ENCODE results near the gene EGLN3. TPM values are rescaled to one million over a fixed set of nuclear protein-coding genes. Genes with fewer than 3 reads are reported as not detected.

EGLN3 gene
- total RNA-seq, 1 experiment from 2014 or later, result 3.2 TPM

DNA sequence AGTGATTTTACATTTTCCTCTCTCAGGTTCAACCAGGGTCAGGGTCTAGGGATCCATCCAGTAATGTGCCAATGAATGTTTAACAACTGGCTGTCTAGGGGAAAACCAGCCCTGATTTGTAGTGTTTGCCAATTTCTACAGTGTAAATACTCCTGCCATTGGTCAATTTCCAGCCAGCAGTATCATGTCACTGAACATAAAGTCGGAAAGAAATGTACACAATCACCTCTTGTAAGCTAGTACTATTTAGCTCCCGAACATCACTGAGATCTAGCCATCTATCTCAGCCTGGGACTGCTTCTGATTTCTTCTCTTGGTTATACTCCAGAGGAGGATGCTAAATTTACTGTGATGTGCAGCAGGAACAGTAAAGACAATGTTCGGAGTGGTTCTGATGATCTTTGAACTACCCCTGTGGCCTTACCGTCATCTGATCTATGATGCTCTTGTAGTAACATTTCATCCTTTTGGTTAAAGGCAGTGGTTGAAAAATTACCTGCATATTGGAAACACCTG is 36.7 kb upstream of the EGLN3 start:
- no peaks in the 10 kb centered on the region for H3K36me3 ChIP-seq (ENCODE audit: low read depth, low read length)
- ATAC-seq (no peak), DNase-seq (no peak)
- CTCF ChIA-PET, result no interaction called here
- H3F3A ChIP-seq (ENCODE audit: low read length, unreplicated experiment), result no peaks in the 10 kb centered on the region
- H3K9me3 ChIP-seq (ENCODE audit: low read length), result no peaks in the 10 kb centered on the region
- H3K4me2 ChIP-seq (ENCODE audit: low read length), result no peak overlapping the region
- H4K20me1 ChIP-seq (ENCODE audit: low read length), result no peaks in the 10 kb centered on the region
- no peaks in the 10 kb centered on the region for H3K79me2 ChIP-seq (ENCODE audit: low read length)
- no peaks in the 10 kb centered on the region for H3K9me2 ChIP-seq (replicated peaks; ENCODE audit: low read length)
- POLR2A ChIA-PET (ENCODE audit: unreplicated experiment), result no interaction called here
- intact Hi-C loops (cut with micrococcal nuclease), result no loop called here
- no peak for TF ChIP-seq EZH2 (IDR thresholded peaks at IDR 0.05; ENCODE audit: low read length, unreplicated experiment)
- TF ChIP-seq, protein P1, sequence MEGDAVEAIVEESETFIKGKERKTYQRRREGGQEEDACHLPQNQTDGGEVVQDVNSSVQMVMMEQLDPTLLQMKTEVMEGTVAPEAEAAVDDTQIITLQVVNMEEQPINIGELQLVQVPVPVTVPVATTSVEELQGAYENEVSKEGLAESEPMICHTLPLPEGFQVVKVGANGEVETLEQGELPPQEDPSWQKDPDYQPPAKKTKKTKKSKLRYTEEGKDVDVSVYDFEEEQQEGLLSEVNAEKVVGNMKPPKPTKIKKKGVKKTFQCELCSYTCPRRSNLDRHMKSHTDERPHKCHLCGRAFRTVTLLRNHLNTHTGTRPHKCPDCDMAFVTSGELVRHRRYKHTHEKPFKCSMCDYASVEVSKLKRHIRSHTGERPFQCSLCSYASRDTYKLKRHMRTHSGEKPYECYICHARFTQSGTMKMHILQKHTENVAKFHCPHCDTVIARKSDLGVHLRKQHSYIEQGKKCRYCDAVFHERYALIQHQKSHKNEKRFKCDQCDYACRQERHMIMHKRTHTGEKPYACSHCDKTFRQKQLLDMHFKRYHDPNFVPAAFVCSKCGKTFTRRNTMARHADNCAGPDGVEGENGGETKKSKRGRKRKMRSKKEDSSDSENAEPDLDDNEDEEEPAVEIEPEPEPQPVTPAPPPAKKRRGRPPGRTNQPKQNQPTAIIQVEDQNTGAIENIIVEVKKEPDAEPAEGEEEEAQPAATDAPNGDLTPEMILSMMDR (conservative IDR thresholded peaks at IDR 0.05; ENCODE audit: low read depth, low read length), result no peak
- H3K9ac ChIP-seq (ENCODE audit: low read length), result no peak overlapping the region
- no peak overlapping the region for H2AFZ ChIP-seq (ENCODE audit: low read length)
- H3K27ac ChIP-seq (ENCODE audit: low read length), result no peak overlapping the region
- H3K27me3 ChIP-seq (ENCODE audit: low read length), result no peaks in the 10 kb centered on the region
- BruUV-seq (replicated peaks), result no TSS peak
- 0 out of 2 replicates have a peak, but pooled peaks cover 5% of the 10 kb centered on the region for H3K4me1 ChIP-seq (ENCODE audit: insufficient read depth, low read length)
- H3K4me3 ChIP-seq (ENCODE audit: low read length), result no peak overlapping the region

DNA sequence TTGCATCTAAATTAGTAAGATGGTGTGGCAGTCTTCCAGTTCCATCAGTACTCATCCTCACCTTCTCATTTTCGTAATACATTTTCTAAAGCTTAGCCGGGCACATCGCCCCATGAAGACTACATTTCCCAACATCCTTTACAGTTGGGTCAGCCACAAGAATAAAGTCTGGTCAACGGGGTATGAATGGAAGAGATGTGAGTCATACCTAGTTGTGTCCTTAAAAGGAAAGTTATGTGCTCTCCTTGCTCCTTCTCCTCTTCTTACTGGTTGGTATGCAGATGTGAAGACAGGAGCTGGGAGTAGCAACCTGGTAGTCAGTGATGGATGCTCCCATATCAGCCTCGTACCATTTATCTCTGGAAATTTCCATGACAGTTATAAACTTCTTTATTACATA is 35.9 kb upstream of the EGLN3 start:
- Histone ChIP-seq H3K9me3 (ENCODE audit: low read length) (no peaks in the 10 kb centered on the region), H3K4me1 (ENCODE audit: insufficient read depth, low read length) (0 out of 2 replicates have a peak, but pooled peaks cover 5% of the 10 kb centered on the region), H3K4me3 (ENCODE audit: low read length) (no peak overlapping the region), H3F3A (ENCODE audit: low read length, unreplicated experiment) (no peaks in the 10 kb centered on the region), H3K9me2 (replicated peaks; ENCODE audit: low read length) (no peaks in the 10 kb centered on the region), H3K9ac (ENCODE audit: low read length) (no peak overlapping the region), H3K36me3 (ENCODE audit: low read depth, low read length) (no peaks in the 10 kb centered on the region), H3K27ac (ENCODE audit: low read length) (no peak overlapping the region), H3K27me3 (ENCODE audit: low read length) (no peaks in the 10 kb centered on the region), H4K20me1 (ENCODE audit: low read length) (no peaks in the 10 kb centered on the region), H3K79me2 (ENCODE audit: low read length) (no peaks in the 10 kb centered on the region), H3K4me2 (ENCODE audit: low read length) (no peak overlapping the region), H2AFZ (ENCODE audit: low read length) (no peak overlapping the region)
- intact Hi-C loops (cut with micrococcal nuclease), result no loop called here
- peak; percentile 75 for DNase-seq
- no peak for TF ChIP-seq EZH2phosphoT487 (IDR thresholded peaks at IDR 0.05; ENCODE audit: borderline replicate concordance, low read length)
- TF ChIP-seq EZH2 (IDR thresholded peaks at IDR 0.05; ENCODE audit: low read length, unreplicated experiment), result no peak
- TF ChIP-seq, protein P1 (conservative IDR thresholded peaks at IDR 0.05; ENCODE audit: low read depth, low read length), result no peak
- no TSS peak for BruUV-seq (replicated peaks)
- POLR2A ChIA-PET (ENCODE audit: unreplicated experiment), result no interaction called here
- CTCF ChIA-PET, result no interaction called here
- ATAC-seq, result peak; percentile 70

DNA sequence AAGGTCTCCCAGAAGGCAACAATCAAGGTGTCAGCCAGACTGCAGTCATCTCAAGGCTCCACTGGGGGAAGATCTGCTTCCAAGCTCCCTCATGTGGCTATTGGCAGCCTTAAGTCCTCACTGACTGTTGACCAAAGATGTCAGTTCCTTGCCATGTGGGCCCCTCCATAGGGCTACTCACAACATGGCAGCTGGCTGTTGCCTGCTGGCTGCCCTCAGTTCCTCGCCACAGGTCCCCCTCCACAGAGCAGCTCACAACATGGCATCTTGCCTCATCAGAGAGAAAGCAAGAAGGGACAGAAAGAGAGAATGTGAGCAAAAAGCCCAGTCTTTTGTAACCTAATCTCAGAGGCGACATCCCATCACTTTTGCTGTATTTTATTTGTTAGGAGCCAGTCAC is 34.4 kb upstream of the EGLN3 start:
- H3K9me3 ChIP-seq (ENCODE audit: low read length), result no peaks in the 10 kb centered on the region
- ChIA-PET POLR2A (ENCODE audit: unreplicated experiment) (no interaction called here), CTCF (interaction anchor here (0.6 kb wide), 1 partner anchor 114 kb away, joined by 4 read pairs; no protein-coding TSS in a partner anchor)
- H3K36me3 ChIP-seq (ENCODE audit: low read depth, low read length), result no peaks in the 10 kb centered on the region
- no peak overlapping the region for H2AFZ ChIP-seq (ENCODE audit: low read length)
- ATAC-seq (0 out of 2 replicates have a peak, but pooled peaks have one; percentile 40), DNase-seq (no peak)
- H3K9me2 ChIP-seq (replicated peaks; ENCODE audit: low read length), result no peaks in the 10 kb centered on the region
- BruUV-seq (replicated peaks), result no TSS peak
- no peaks in the 10 kb centered on the region for H3F3A ChIP-seq (ENCODE audit: low read length, unreplicated experiment)
- no peaks in the 10 kb centered on the region for H3K79me2 ChIP-seq (ENCODE audit: low read length)
- H4K20me1 ChIP-seq (ENCODE audit: low read length), result no peaks in the 10 kb centered on the region
- no peak overlapping the region for H3K27ac ChIP-seq (ENCODE audit: low read length)
- H3K4me3 ChIP-seq (ENCODE audit: low read length), result no peak overlapping the region
- no peak overlapping the region for H3K9ac ChIP-seq (ENCODE audit: low read length)
- H3K4me1 ChIP-seq (ENCODE audit: insufficient read depth, low read length), result 0 out of 2 replicates have a peak, but pooled peaks cover 5% of the 10 kb centered on the region
- H3K4me2 ChIP-seq (ENCODE audit: low read length), result no peak overlapping the region
- intact Hi-C loops (cut with micrococcal nuclease), result no loop called here
- no peak for TF ChIP-seq EZH2phosphoT487 (IDR thresholded peaks at IDR 0.05; ENCODE audit: borderline replicate concordance, low read length)
- no peak for TF ChIP-seq EZH2 (IDR thresholded peaks at IDR 0.05; ENCODE audit: low read length, unreplicated experiment)
- TF ChIP-seq, protein P1 (conservative IDR thresholded peaks at IDR 0.05; ENCODE audit: low read depth, low read length), result no peak
- H3K27me3 ChIP-seq (ENCODE audit: low read length), result no peaks in the 10 kb centered on the region

All from PC-3 (cell line).